Measurements from ENCODE around the gene OR10AD1.
"Not testable (repeated sequence)": the region's sequence is repeated elsewhere in the genome, so short reads cannot be mapped to it uniquely, and the experiment has no call there.

OR10AD1 gene

DNA sequence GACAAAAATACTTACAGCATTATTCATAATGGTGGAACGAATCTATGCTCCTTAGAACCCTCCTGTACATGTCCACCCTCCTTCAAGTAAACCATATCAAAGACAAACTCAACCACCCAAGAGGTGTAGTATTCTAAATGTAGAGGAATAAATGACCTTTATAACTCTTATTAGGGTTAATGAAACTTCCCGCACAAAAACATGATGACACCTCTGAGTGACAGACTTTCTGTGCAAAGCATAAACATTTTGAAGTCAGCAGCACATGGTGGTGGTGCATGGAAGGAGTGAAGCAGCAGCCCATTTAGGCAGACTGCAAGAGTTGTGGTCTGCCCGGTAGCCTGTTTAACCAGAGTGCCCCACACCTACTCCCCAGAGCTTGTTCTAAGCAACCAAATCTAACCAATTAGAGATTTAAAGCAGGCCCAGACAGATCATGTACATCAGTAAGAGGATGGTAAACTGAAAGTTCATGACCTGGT, 45.2 kb downstream of the OR10AD1 start:
- no peak for DNase-seq

DNA sequence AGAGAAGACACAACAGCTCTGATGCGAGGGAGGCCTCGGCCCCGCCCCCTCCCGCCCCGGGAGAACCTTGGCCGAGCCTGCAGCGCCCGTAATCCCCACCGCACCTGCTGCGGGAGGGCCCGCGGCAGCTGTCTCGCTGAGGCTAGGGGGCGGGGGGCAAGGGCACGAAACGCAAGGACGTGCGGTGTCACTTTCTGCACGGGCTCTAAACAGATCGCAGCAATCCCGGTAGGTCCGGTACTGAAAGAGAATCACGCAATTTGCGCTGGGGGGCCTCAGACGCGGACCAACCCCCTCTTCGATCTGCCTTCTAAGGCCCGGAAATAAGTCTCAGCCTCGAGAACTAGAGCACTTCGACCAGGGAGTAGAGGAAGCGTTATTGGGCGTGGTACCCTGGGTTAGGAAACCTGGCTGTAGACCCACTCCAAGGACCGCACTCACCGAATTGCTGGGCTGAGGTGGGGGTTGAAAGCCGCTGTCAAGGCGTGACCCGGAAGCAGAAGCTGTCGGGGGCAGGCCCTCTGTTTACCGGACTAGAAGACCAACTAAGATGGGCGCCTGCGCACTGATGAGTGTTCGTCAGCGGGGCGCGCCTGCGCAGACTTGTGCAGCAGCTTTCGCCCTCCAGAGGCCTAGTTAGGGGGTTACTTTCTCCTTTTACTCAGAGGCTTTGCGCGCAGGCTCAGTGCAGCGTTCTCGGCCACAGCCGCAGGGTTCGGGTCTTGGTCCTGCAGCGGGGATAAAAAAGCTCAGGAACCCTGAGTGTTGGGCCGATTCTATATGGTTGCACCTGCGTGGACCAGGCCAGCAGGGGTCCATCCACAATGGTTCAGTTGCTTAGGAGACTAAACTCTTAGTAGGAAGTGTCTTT, 45.8 kb downstream of the OR10AD1 start, which contains the start of gene ASB8:
Gene ASB8 (minus strand): TSS at position 498 of the 871 bp plus-strand sequence. CDS start 4,019 bp downstream, outside the sequence.
- peak; percentile 96 for DNase-seq

DNA sequence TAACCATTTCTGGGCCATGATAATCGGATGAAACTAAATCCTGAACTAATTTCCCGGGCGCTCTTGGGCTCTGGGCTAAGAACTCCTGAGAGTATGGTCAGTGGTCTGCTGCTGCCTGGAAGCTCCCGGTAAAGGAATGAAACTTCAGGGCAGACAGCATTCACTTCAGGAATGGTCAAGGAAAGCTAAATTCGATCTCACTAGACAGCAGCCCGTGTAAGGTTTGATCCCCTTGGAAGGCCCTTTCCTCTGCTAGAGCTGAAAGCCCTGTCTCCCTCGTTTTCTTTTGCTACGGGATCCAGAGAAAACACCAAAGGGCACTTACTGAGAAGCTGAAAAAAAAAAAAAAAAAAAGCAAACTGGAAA, 46.5 kb downstream of the OR10AD1 start:
- no peak for DNase-seq

DNA sequence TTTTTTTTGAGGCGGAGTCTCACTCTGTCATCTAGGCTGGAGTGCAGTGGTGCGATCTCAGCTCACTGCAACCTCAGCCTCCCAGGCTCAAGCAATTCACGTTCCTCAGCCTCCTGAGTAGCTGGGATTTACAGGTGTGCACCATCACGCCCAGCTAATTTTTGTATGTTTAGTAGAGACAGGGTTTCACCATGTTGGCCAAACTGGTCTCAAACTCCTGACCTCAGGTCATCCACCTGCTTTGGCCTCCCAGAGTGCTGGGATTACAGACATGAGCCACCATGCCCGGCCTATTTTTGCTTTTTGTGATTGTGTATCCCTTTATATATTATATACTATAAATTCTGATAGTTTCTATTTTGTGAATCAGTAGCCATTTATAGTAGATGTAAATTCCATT, 47.3 kb downstream of the OR10AD1 start:
- DNase-seq, result not testable (repeated sequence)
